Measurements from ENCODE around the gene BAHCC1. TPM values are rescaled to one million over a fixed set of nuclear protein-coding genes. Genes with fewer than 3 reads are reported as not detected.

The BAHCC1 gene
- total and polyA plus RNA-seq, 2 of the 8 experiments (the other 6 are each of a cell fraction or from before 2014, with no cell fraction given), result 0.26 to 0.58 TPM

DNA sequence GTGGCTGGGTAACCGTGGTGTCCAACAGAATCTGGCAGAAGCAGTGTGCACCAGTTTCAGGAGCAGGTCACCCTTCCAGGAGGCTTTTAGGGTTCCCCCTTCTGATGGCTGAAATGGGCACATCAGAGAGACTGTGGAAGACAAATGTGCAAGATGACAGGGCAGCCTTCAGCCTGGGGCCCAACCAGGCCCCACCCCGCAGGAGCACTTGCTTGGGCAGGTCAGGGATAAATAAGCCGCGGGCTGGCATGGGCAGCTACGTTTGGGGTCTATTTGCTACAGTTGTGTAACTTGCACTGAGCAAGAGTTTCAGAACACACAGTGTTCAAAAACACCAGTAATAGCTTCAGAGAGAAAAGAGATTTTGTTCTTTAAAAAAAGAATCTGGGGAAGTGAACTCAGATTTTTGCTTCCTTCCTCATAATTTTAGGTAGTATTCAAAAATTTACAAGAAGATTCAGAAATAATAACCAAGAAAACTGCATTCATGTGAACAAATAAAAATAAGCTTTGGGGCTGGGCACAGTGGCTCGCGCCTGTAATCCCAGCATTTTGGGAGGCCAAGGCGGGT, 44.9 kb upstream of the BAHCC1 start:
- H2AFZ ChIP-seq (ENCODE audit: low read length), result no peak overlapping the region
- H4K91ac ChIP-seq (replicated peaks; ENCODE audit: insufficient read length, low read length), result no peak overlapping the region
- H3K79me1 ChIP-seq (ENCODE audit: low read depth, low read length), result no peaks in the 10 kb centered on the region
- no peak overlapping the region for H4K5ac ChIP-seq (ENCODE audit: insufficient read length, low read depth, low read length)
- CTCF ChIA-PET (ENCODE audit: partially characterized antibody), result interaction anchor here (1.2 kb wide), 1 partner anchor 11 kb away, joined by 3 read pairs; no protein-coding TSS in a partner anchor
- peaks cover 0 to 1% of the 10 kb centered on the region in 2 experiments for H4K20me1 ChIP-seq (replicated peaks in 1 of 2; ENCODE audit: control insufficient read depth in 1 of 2, insufficient read depth in 2 of 2, low read length in 2 of 2)
- FAIRE-seq, result no peak
- no peak overlapping the region for H3K56ac ChIP-seq (replicated peaks; ENCODE audit: insufficient read length, low read depth, low read length)
- no peak overlapping the region for H2BK15ac ChIP-seq (ENCODE audit: low read length)
- no peak overlapping the region for H3K4me2 ChIP-seq (ENCODE audit: insufficient read depth in 1 of 2, low read depth in 2 of 2, low read length in 2 of 2)
- peaks cover 0 to 7% (median 3%) of the 10 kb centered on the region in 4 experiments; a peak in 3 of 7 replicates for H3K4me1 ChIP-seq (replicated peaks in 1 of 4; ENCODE audit: control insufficient read depth in 3 of 4, insufficient read depth in 4 of 4, low read length in 3 of 4)
- H2BK5ac ChIP-seq (ENCODE audit: low read depth, low read length), result no peak overlapping the region
- H3K18ac ChIP-seq (ENCODE audit: extremely low read depth, low read length), result no peak overlapping the region
- no peak overlapping the region for H2BK12ac ChIP-seq (ENCODE audit: low read depth, low read length)
- POLR2A ChIA-PET (ENCODE audit: partially characterized antibody), result no interaction called here
- no peaks in the 10 kb centered on the region for H3K36me3 ChIP-seq (ENCODE audit: control insufficient read depth in 2 of 4, insufficient read depth in 4 of 4, low read length in 3 of 4)
- 93% methylated on average over 8 of the region's 8 CpGs; no CpG with 5 or more reads in 1 of the 2 experiments for WGBS, 2 experiments (ENCODE audit: extremely low coverage in 1 of 2, insufficient coverage in 1 of 2, insufficient read length in 1 of 2, insufficient replicate concordance in 2 of 2, low coverage in 1 of 2, low lambda C conversion rate in 2 of 2, missing lambda C conversion rate in 1 of 2)
- no peaks in the 10 kb centered on the region for H3K79me2 ChIP-seq (ENCODE audit: control insufficient read depth in 1 of 2, insufficient read depth in 2 of 2, low read length in 2 of 2)
- H3K9ac ChIP-seq (replicated peaks in 1 of 4; ENCODE audit: extremely low read depth in 1 of 4, low read depth in 3 of 4, low read length in 3 of 4), result no peak overlapping the region
- no peak overlapping the region for H2BK120ac ChIP-seq (replicated peaks; ENCODE audit: low read depth, low read length)
- no peaks in the 10 kb centered on the region; a peak in 1 of 4 replicates for H3K9me3 ChIP-seq (ENCODE audit: insufficient read depth in 2 of 2, low read depth in 1 of 2, low read length in 1 of 2)
- no peak for TF ChIP-seq CREB1 (IDR thresholded peaks at IDR 0.05)
- no peak for TF ChIP-seq TEAD4 (IDR thresholded peaks at IDR 0.05; ENCODE audit: low read depth, low read length)
- no peak for TF ChIP-seq JUN (IDR thresholded peaks at IDR 0.05; ENCODE audit: low read depth, low read length)
- TF ChIP-seq BACH1 (IDR thresholded peaks at IDR 0.05; ENCODE audit: low read length), result no peak
- TF ChIP-seq SUZ12 (IDR thresholded peaks at IDR 0.05; ENCODE audit: low read length), result no peak
- no peak for TF ChIP-seq EP300 (IDR thresholded peaks at IDR 0.05; ENCODE audit: borderline replicate concordance in 1 of 2, low read depth in 2 of 2, low read length in 2 of 2)
- no peak for TF ChIP-seq CTBP2 (IDR thresholded peaks at IDR 0.05; ENCODE audit: borderline replicate concordance, insufficient read depth, insufficient read length, low read length)
- no peak for TF ChIP-seq TCF12 (IDR thresholded peaks at IDR 0.05; ENCODE audit: low read depth, low read length)
- TF ChIP-seq PHF8 (conservative IDR thresholded peaks at IDR 0.05; ENCODE audit: low read depth, low read length), result no peak
- H2BK20ac ChIP-seq (ENCODE audit: low read length), result no peak overlapping the region
- H3K14ac ChIP-seq (ENCODE audit: insufficient read length), result no peak overlapping the region
- DNase-seq (ENCODE audit: low read depth in 1 of 2, low spot score in 2 of 2), result no peak
- H3K23ac ChIP-seq (ENCODE audit: insufficient read length), result no peak overlapping the region
- H4K8ac ChIP-seq (ENCODE audit: extremely low read depth, insufficient read depth, low read length), result no peak overlapping the region
- H3K27me3 ChIP-seq (replicated peaks in 1 of 4; ENCODE audit: control insufficient read depth in 3 of 4, extremely low read depth in 1 of 4, insufficient read depth in 3 of 4, low read length in 3 of 4), result peaks cover 16 to 36% (median 33%) of the 10 kb centered on the region in 4 experiments
- peaks cover 6% of the 10 kb centered on the region; the same call in 1 of the 2 replicates for H3K23me2 ChIP-seq (ENCODE audit: low read depth, low read length)
- no peak overlapping the region for H2AK5ac ChIP-seq (ENCODE audit: low read depth, low read length)
- no peak overlapping the region for H3K4ac ChIP-seq (replicated peaks; ENCODE audit: insufficient read length, low read depth, low read length)
- no peak overlapping the region for H3K4me3 ChIP-seq (ENCODE audit: extremely low read depth in 1 of 4, insufficient read depth in 2 of 4, low read depth in 3 of 4, low read length in 4 of 4)
- no peak overlapping the region for H3K27ac ChIP-seq (ENCODE audit: low read depth, low read length)

Measured in H1 (cell line).